Measurements from ENCODE around the gene NKX1-1. TPM values are rescaled to one million over a fixed set of nuclear protein-coding genes. Genes with fewer than 3 reads are reported as not detected.

Gene NKX1-1
- total RNA-seq, 1 experiment from 2014 or later = not detected

DNA sequence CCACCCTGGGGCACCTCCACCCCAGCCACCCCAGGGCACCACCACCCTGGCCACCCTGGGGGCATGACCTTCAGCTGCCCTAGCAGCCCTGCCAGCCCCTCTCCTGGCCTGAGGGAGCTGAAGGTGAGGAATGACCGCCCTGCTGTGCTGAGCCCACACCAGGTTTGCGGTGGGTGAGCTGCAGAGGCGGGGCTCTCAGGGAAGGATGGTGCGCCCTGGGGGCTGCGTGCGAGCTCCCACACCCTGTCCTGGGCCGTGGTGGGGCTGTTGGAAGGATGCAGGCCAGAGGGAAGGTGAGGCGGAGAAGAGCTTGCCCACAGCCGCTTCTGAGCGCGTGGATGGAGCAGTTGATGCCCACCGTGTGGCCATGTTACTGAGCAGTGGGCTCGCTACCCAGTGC, 41.5 kb downstream of the NKX1-1 start:
- Histone ChIP-seq H3K9me2 (replicated peaks; ENCODE audit: insufficient read depth, low read length) (no peaks in the 10 kb centered on the region), H3K79me2 (ENCODE audit: low read length) (no peaks in the 10 kb centered on the region), H3K36me3 (ENCODE audit: insufficient read depth, low read length) (no peaks in the 10 kb centered on the region), H3K9me3 (ENCODE audit: low read length) (no peaks in the 10 kb centered on the region), H2AFZ (ENCODE audit: low read length) (no peak overlapping the region), H3K9ac (ENCODE audit: low read length) (no peak overlapping the region), H3K4me1 (ENCODE audit: low read length) (no peaks in the 10 kb centered on the region), H3K4me3 (ENCODE audit: low read length) (no peak overlapping the region), H3K4me2 (ENCODE audit: low read depth, low read length, poor library complexity, severe bottlenecking) (no peak overlapping the region), H3K27me3 (ENCODE audit: low read length) (no peaks in the 10 kb centered on the region), H3K27ac (ENCODE audit: low read length) (no peak overlapping the region), H4K20me1 (ENCODE audit: insufficient read depth, low read depth, low read length) (no peaks in the 10 kb centered on the region)
- DNase-seq = no peak

DNA sequence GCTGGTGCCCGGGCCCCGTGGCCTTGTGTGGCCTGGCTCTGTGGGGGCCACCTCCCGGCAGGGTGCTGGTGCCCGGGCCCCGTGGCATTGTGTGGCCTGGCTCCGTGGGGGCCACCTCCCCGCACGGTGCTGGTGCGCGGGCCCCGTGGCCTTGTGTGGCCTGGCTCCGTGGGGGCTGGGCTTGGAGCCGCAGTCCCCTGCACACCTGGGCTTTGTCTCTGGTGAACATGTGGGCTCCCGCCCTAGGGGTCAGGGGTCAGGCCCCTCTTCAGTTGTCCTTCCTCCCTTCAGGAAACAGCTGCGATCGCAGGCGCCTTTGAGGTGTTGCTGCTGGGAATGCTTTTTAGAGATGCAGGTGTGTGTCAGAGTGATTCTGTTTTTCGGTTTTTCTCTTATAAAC, 42.0 kb downstream of the NKX1-1 start:
- H3K79me2 ChIP-seq (ENCODE audit: low read length) = no peaks in the 10 kb centered on the region
- H3K27ac ChIP-seq (ENCODE audit: low read length) = no peak overlapping the region
- no peak overlapping the region for H3K4me2 ChIP-seq (ENCODE audit: low read depth, low read length, poor library complexity, severe bottlenecking)
- no peaks in the 10 kb centered on the region for H3K4me1 ChIP-seq (ENCODE audit: low read length)
- H3K9ac ChIP-seq (ENCODE audit: low read length) = no peak overlapping the region
- no peak overlapping the region for H2AFZ ChIP-seq (ENCODE audit: low read length)
- no peak for DNase-seq
- no peaks in the 10 kb centered on the region for H3K36me3 ChIP-seq (ENCODE audit: insufficient read depth, low read length)
- no peaks in the 10 kb centered on the region for H3K9me2 ChIP-seq (replicated peaks; ENCODE audit: insufficient read depth, low read length)
- H3K9me3 ChIP-seq (ENCODE audit: low read length) = no peaks in the 10 kb centered on the region
- H3K4me3 ChIP-seq (ENCODE audit: low read length) = no peak overlapping the region
- H4K20me1 ChIP-seq (ENCODE audit: insufficient read depth, low read depth, low read length) = no peaks in the 10 kb centered on the region
- H3K27me3 ChIP-seq (ENCODE audit: low read length) = no peaks in the 10 kb centered on the region

DNA sequence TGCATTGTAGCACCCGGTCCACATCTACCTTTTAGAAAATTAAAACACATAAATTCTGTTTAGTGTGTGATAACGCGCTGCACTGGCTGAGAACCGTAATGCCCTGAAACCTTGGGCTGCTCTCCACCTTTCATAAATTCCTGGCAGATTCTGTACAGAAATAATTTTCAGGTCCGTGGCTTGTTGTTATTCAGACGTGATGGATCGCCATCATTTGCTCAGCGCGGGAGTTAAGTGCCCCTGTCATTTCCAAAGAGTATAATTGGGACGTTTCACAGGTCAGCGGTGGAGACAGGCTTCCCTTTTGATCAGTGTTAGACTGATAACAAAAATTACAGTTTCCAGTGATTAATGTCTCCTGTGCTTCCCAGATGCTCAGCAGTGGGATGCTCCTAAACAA, 42.7 kb downstream of the NKX1-1 start:
- Histone ChIP-seq H2AFZ (ENCODE audit: low read length) (no peak overlapping the region), H3K79me2 (ENCODE audit: low read length) (no peaks in the 10 kb centered on the region), H3K4me3 (ENCODE audit: low read length) (no peak overlapping the region), H3K9ac (ENCODE audit: low read length) (no peak overlapping the region), H3K36me3 (ENCODE audit: insufficient read depth, low read length) (no peaks in the 10 kb centered on the region), H3K4me2 (ENCODE audit: low read depth, low read length, poor library complexity, severe bottlenecking) (no peak overlapping the region), H3K9me3 (ENCODE audit: low read length) (no peaks in the 10 kb centered on the region), H3K27ac (ENCODE audit: low read length) (no peak overlapping the region), H3K4me1 (ENCODE audit: low read length) (no peaks in the 10 kb centered on the region), H3K9me2 (replicated peaks; ENCODE audit: insufficient read depth, low read length) (no peaks in the 10 kb centered on the region), H4K20me1 (ENCODE audit: insufficient read depth, low read depth, low read length) (no peaks in the 10 kb centered on the region), H3K27me3 (ENCODE audit: low read length) (no peaks in the 10 kb centered on the region)
- no peak for DNase-seq

DNA sequence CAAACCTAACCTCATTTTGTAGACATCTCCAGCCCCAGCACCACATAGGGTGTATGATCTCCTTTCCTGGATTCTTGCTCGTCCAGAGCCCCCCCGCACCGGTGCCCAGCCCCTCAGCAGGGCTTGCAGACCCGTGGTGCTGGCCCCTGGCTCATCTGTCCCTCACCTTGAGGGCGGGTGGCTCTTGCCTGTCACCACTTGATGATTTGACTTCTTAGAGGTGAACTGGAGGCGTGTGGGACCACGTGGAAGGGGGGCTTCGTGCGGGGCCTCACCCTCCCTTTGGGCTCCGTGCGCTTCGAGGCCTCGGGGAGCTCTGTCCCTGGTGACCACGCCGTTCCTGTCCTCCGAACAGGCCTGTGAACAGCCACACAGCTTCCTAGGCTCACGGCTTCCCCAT, 43.7 kb downstream of the NKX1-1 start:
- Histone ChIP-seq H3K36me3 (ENCODE audit: insufficient read depth, low read length) (no peaks in the 10 kb centered on the region), H3K27ac (ENCODE audit: low read length) (no peak overlapping the region), H3K9me3 (ENCODE audit: low read length) (no peaks in the 10 kb centered on the region), H2AFZ (ENCODE audit: low read length) (no peak overlapping the region), H3K4me2 (ENCODE audit: low read depth, low read length, poor library complexity, severe bottlenecking) (no peak overlapping the region), H3K27me3 (ENCODE audit: low read length) (no peaks in the 10 kb centered on the region), H4K20me1 (ENCODE audit: insufficient read depth, low read depth, low read length) (no peaks in the 10 kb centered on the region), H3K4me1 (ENCODE audit: low read length) (no peaks in the 10 kb centered on the region), H3K4me3 (ENCODE audit: low read length) (no peak overlapping the region), H3K9me2 (replicated peaks; ENCODE audit: insufficient read depth, low read length) (no peaks in the 10 kb centered on the region), H3K79me2 (ENCODE audit: low read length) (no peaks in the 10 kb centered on the region), H3K9ac (ENCODE audit: low read length) (no peak overlapping the region)
- no peak for DNase-seq

DNA sequence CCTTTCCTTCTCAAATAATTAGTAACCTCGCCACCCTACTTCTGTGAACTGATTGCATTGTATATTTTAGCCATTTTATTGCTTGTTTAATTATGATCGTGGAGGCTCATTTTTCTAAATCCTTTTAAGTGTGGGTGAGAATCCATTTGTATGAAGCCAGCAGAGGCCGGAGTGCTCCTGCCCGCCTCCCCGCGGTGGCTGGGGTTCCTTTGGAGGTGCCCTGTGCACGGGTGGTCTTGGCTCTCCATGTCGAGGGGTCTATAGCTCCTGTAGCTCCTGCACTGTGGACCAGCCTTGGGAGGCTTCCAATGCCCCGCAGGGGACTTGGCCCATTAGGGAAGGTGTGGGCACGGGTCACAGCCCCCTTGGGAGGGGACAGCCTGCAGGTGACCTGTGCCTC, 44.2 kb downstream of the NKX1-1 start:
- no peaks in the 10 kb centered on the region for H3K4me1 ChIP-seq (ENCODE audit: low read length)
- H3K27ac ChIP-seq (ENCODE audit: low read length) = no peak overlapping the region
- no peak overlapping the region for H3K9ac ChIP-seq (ENCODE audit: low read length)
- H3K4me3 ChIP-seq (ENCODE audit: low read length) = no peak overlapping the region
- no peaks in the 10 kb centered on the region for H3K27me3 ChIP-seq (ENCODE audit: low read length)
- no peaks in the 10 kb centered on the region for H3K9me3 ChIP-seq (ENCODE audit: low read length)
- H2AFZ ChIP-seq (ENCODE audit: low read length) = no peak overlapping the region
- DNase-seq = no peak
- H3K79me2 ChIP-seq (ENCODE audit: low read length) = no peaks in the 10 kb centered on the region
- H4K20me1 ChIP-seq (ENCODE audit: insufficient read depth, low read depth, low read length) = no peaks in the 10 kb centered on the region
- H3K36me3 ChIP-seq (ENCODE audit: insufficient read depth, low read length) = no peaks in the 10 kb centered on the region
- H3K9me2 ChIP-seq (replicated peaks; ENCODE audit: insufficient read depth, low read length) = no peaks in the 10 kb centered on the region
- no peak overlapping the region for H3K4me2 ChIP-seq (ENCODE audit: low read depth, low read length, poor library complexity, severe bottlenecking)

DNA sequence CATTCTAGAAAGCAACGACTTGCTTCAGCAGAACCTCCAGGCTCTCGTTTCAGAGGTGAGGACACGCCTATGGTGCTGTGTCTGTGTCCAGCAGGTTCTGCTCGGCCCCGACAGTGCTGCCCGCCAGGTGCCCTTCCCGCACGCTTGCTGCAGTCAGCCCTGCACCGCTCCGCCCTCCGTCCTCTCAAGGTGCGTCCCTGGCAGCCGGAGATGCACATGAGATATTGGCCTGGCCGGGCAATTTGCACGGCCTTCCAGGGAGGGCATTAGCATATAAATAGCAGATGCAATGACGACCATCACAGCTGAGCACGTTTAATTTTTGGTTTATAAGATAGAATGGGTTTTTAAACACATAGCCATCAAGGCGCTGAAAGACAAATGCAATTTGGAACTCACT, 44.8 kb downstream of the NKX1-1 start:
- Histone ChIP-seq H3K4me3 (ENCODE audit: low read length) (no peak overlapping the region), H3K9me3 (ENCODE audit: low read length) (no peaks in the 10 kb centered on the region), H3K27me3 (ENCODE audit: low read length) (no peaks in the 10 kb centered on the region), H2AFZ (ENCODE audit: low read length) (no peak overlapping the region), H3K4me1 (ENCODE audit: low read length) (no peaks in the 10 kb centered on the region), H3K9ac (ENCODE audit: low read length) (no peak overlapping the region), H4K20me1 (ENCODE audit: insufficient read depth, low read depth, low read length) (no peaks in the 10 kb centered on the region), H3K36me3 (ENCODE audit: insufficient read depth, low read length) (no peaks in the 10 kb centered on the region), H3K9me2 (replicated peaks; ENCODE audit: insufficient read depth, low read length) (no peaks in the 10 kb centered on the region), H3K79me2 (ENCODE audit: low read length) (no peaks in the 10 kb centered on the region), H3K27ac (ENCODE audit: low read length) (no peak overlapping the region), H3K4me2 (ENCODE audit: low read depth, low read length, poor library complexity, severe bottlenecking) (no peak overlapping the region)
- DNase-seq = no peak

DNA sequence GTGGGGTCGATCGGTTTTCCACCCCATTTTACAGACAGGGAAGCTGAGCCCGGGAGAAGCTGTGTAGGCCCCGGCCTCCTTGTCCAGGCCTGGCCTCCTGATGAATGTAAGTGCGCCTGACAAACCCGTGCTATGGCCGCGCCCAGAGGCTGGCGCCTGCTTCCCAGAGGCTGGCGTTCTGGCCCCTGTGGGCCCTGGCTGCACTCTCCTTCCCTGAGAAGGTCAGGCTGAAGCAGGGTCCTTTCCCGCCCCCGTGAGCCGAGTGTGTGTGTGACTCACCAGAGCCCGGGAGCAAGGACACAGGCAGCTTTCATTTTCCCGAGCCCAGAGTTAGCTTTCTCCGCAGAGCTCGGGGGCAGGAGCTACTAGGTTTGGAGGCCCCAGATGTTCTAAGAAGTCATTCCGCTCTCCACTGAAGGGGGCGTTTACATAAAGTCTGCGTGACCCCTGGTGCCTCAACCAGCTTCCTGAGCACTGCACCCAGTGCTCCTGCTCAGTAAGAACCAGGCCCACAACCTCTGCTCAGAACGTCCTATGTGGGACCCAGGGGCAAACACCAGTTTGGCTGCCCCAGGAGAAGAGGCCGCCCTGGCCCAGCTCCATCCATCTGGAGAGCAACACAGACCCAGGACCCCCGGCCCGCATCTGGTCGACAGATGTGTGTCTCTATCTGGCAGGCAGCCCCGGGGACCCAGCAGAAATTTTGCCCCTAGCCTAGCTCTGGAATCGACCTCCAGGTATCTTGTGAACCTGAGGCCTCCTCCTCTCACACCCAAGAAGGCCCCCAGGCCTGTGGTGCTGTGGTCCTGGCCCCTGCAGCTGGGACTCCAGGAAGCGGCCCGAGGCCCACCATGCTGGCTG, 45.6 kb downstream of the NKX1-1 start:
- Histone ChIP-seq H4K20me1 (ENCODE audit: insufficient read depth, low read depth, low read length) (no peaks in the 10 kb centered on the region), H3K79me2 (ENCODE audit: low read length) (no peaks in the 10 kb centered on the region), H3K4me3 (ENCODE audit: low read length) (no peak overlapping the region), H3K27me3 (ENCODE audit: low read length) (no peaks in the 10 kb centered on the region), H3K36me3 (ENCODE audit: insufficient read depth, low read length) (no peaks in the 10 kb centered on the region), H3K9me2 (replicated peaks; ENCODE audit: insufficient read depth, low read length) (no peaks in the 10 kb centered on the region), H3K4me1 (ENCODE audit: low read length) (no peaks in the 10 kb centered on the region), H3K27ac (ENCODE audit: low read length) (no peak overlapping the region), H2AFZ (ENCODE audit: low read length) (no peak overlapping the region), H3K4me2 (ENCODE audit: low read depth, low read length, poor library complexity, severe bottlenecking) (no peak overlapping the region), H3K9ac (ENCODE audit: low read length) (no peak overlapping the region), H3K9me3 (ENCODE audit: low read length) (no peaks in the 10 kb centered on the region)
- no peak for DNase-seq

DNA sequence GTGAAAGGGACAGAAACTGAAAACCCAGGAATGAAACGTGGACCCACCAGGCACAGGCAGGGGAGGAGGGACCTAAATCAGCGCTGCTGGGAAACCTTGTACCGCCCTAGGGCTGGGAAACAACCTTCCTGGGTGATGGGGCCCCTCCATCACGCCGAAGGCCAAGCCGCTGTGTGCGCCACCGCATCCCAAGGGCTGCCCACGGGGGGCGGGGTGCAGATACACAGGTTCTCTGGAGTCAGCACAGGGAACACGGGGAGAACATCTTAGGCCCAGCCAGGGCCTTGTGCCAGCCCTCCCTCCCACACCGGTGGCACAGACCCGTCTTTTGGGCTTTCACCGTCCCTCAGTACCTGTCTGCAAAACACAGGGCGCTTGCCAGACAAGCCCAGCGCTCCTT, 46.3 kb downstream of the NKX1-1 start:
- no peaks in the 10 kb centered on the region for H3K4me1 ChIP-seq (ENCODE audit: low read length)
- DNase-seq = no peak
- no peaks in the 10 kb centered on the region for H3K9me2 ChIP-seq (replicated peaks; ENCODE audit: insufficient read depth, low read length)
- H3K27ac ChIP-seq (ENCODE audit: low read length) = no peak overlapping the region
- no peak overlapping the region for H3K4me3 ChIP-seq (ENCODE audit: low read length)
- H2AFZ ChIP-seq (ENCODE audit: low read length) = no peak overlapping the region
- no peaks in the 10 kb centered on the region for H3K79me2 ChIP-seq (ENCODE audit: low read length)
- no peaks in the 10 kb centered on the region for H3K9me3 ChIP-seq (ENCODE audit: low read length)
- no peaks in the 10 kb centered on the region for H4K20me1 ChIP-seq (ENCODE audit: insufficient read depth, low read depth, low read length)
- no peak overlapping the region for H3K9ac ChIP-seq (ENCODE audit: low read length)
- no peaks in the 10 kb centered on the region for H3K27me3 ChIP-seq (ENCODE audit: low read length)
- no peak overlapping the region for H3K4me2 ChIP-seq (ENCODE audit: low read depth, low read length, poor library complexity, severe bottlenecking)
- H3K36me3 ChIP-seq (ENCODE audit: insufficient read depth, low read length) = no peaks in the 10 kb centered on the region
